Measurements from ENCODE around the gene NEK3. TPM values are rescaled to one million over a fixed set of nuclear protein-coding genes. Genes with fewer than 3 reads are reported as not detected.
"Not testable (repeated sequence)": the region's sequence is repeated elsewhere in the genome, so short reads cannot be mapped to it uniquely, and the experiment has no call there.

Gene NEK3
- total and polyA plus RNA-seq, 2 donors (not counting 1 experiment from before 2014, with no cell fraction given): 12.7 to 20.8 TPM

- Histone ChIP-seq H3K4me1 (ENCODE audit: control insufficient read depth, extremely low read depth, insufficient read depth, low read length) (no peaks in the 10 kb centered on the region), H3K9me3 (ENCODE audit: control insufficient read depth, insufficient read depth, low read depth, low read length) (no peaks in the 10 kb centered on the region), H3K4me2 (ENCODE audit: extremely low read depth, insufficient read depth, low read length) (no peak overlapping the region), H2AFZ (ENCODE audit: low read length) (no peak overlapping the region), H3K27me3 (ENCODE audit: control insufficient read depth, insufficient read depth, low read length) (no peaks in the 10 kb centered on the region), H3K9ac (ENCODE audit: insufficient read depth, low read length) (no peak overlapping the region), H3K79me2 (ENCODE audit: control insufficient read depth, insufficient read depth, low read length) (no peaks in the 10 kb centered on the region), H3K4me3 (replicated peaks in 1 of 4; ENCODE audit: control extremely low read depth in 1 of 4, insufficient read depth in 1 of 4, low read depth in 3 of 4, low read length in 4 of 4) (no peak overlapping the region), H3K36me3 (ENCODE audit: control insufficient read depth, insufficient read depth, low read length) (no peaks in the 10 kb centered on the region), H4K20me1 (ENCODE audit: control insufficient read depth, extremely low read depth, insufficient read depth, low read length) (no peaks in the 10 kb centered on the region), H3K27ac (ENCODE audit: insufficient read depth, low read length) (no peak overlapping the region)
- no peak for DNase-seq (ENCODE audit: low read depth in 2 of 2)
- TF ChIP-seq EZH2 (IDR thresholded peaks at IDR 0.05; ENCODE audit: low read length, missing control alignments) (no peak), CTCF (conservative IDR thresholded peaks at IDR 0.05 in 1 of 2, IDR thresholded peaks at IDR 0.05 in 1 of 2; ENCODE audit: low read depth in 1 of 2, low read length in 2 of 2) (no peak)
Observed at GRCh38 chr13:52187029-52187423, 27.6 kb upstream of the NEK3 start.

DNA sequence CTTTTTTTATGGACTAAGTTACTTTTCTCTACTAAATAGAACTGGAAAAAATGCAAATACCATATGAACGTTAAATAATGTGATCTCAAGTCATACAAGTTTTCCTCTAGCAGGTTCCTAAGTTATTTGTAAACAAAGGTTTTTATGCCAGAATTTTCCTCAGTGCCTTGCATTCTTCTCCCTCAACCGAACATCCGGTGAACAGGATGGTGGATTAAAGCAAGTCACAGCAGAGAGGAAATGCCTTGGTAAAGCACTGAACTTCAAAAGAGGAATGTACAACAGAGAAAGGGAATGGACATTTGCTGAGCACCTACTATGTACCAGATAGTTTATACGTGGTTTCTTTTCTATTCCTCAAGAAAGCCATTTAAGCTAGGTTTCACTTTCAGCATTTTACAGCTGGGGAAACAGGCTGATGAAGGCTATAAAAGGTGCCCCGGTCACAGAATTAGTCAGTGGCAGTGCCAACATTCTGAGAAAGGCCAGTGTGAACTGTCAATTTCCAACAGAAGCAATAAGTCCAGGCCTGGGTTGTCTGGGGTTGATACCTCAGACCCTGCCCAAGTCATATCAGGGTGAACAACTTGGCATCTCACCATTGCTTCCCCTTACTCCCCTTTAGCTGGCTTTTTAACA lies 22.0 kb upstream of the NEK3 start:
- H3K79me2 ChIP-seq (ENCODE audit: control insufficient read depth, insufficient read depth, low read length); H4K20me1 ChIP-seq (ENCODE audit: control insufficient read depth, extremely low read depth, insufficient read depth, low read length); H3K27me3 ChIP-seq (ENCODE audit: control insufficient read depth, insufficient read depth, low read length); H3K4me1 ChIP-seq (ENCODE audit: control insufficient read depth, extremely low read depth, insufficient read depth, low read length); H3K36me3 ChIP-seq (ENCODE audit: control insufficient read depth, insufficient read depth, low read length); H3K9me3 ChIP-seq (ENCODE audit: control insufficient read depth, insufficient read depth, low read depth, low read length); H3K27ac ChIP-seq (ENCODE audit: insufficient read depth, low read length); H3K9ac ChIP-seq (ENCODE audit: insufficient read depth, low read length); DNase-seq (ENCODE audit: low read depth in 2 of 2); H2AFZ ChIP-seq (ENCODE audit: low read length); H3K4me2 ChIP-seq (ENCODE audit: extremely low read depth, insufficient read depth, low read length); H3K4me3 ChIP-seq (replicated peaks in 1 of 4; ENCODE audit: control extremely low read depth in 1 of 4, insufficient read depth in 1 of 4, low read depth in 3 of 4, low read length in 4 of 4): not testable (repeated sequence)

DNA sequence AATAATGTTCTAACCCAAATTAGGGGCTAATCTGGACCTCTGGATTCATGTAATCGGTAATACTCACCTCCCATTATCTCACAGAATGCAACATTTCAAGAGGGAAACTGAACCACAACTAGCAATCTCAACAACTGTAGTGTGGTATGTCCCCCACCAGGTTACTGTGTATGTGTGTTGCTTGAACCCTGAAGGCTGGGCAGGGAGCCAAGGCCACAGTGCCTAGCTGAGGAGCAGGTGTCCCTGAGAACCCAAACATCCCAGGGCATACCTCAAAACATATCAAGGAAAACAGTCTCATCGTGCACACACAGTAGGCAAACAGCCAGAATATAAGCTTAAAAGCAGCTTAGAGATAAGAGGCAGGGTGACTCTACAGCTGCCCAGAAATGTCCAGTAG lies 20.5 kb upstream of the NEK3 start:
- Histone ChIP-seq H3K36me3 (ENCODE audit: control insufficient read depth, insufficient read depth, low read length) (peaks cover 5% of the 10 kb centered on the region), H3K9ac (ENCODE audit: insufficient read depth, low read length) (no peak overlapping the region), H3K27ac (ENCODE audit: insufficient read depth, low read length) (no peak overlapping the region), H3K79me2 (ENCODE audit: control insufficient read depth, insufficient read depth, low read length) (no peaks in the 10 kb centered on the region), H3K4me1 (ENCODE audit: control insufficient read depth, extremely low read depth, insufficient read depth, low read length) (no peaks in the 10 kb centered on the region), H4K20me1 (ENCODE audit: control insufficient read depth, extremely low read depth, insufficient read depth, low read length) (no peaks in the 10 kb centered on the region), H3K27me3 (ENCODE audit: control insufficient read depth, insufficient read depth, low read length) (no peaks in the 10 kb centered on the region), H3K9me3 (ENCODE audit: control insufficient read depth, insufficient read depth, low read depth, low read length) (no peaks in the 10 kb centered on the region), H2AFZ (ENCODE audit: low read length) (no peak overlapping the region), H3K4me3 (replicated peaks in 1 of 4; ENCODE audit: control extremely low read depth in 1 of 4, insufficient read depth in 1 of 4, low read depth in 3 of 4, low read length in 4 of 4) (no peak overlapping the region), H3K4me2 (ENCODE audit: extremely low read depth, insufficient read depth, low read length) (no peak overlapping the region)
- DNase-seq (ENCODE audit: low read depth in 2 of 2): no peak
- TF ChIP-seq CTCF (conservative IDR thresholded peaks at IDR 0.05 in 1 of 2, IDR thresholded peaks at IDR 0.05 in 1 of 2; ENCODE audit: low read depth in 1 of 2, low read length in 2 of 2) (no peak), EZH2 (IDR thresholded peaks at IDR 0.05; ENCODE audit: low read length, missing control alignments) (no peak)

Data from fibroblast of lung (primary cell).